Measurements from ENCODE around the gene USP17L21. TPM values are rescaled to one million over a fixed set of nuclear protein-coding genes. Genes with fewer than 3 reads are reported as not detected.
"Not testable (repeated sequence)": the region's sequence is repeated elsewhere in the genome, so short reads cannot be mapped to it uniquely, and the experiment has no call there.

Gene USP17L21
- total RNA-seq (not detected), polyA plus RNA-seq (not detected)
- long read RNA-seq, donor 1: 0 reads
- long read RNA-seq, donor 2: 0 reads
- long read RNA-seq, donor 3: 0 reads

- H3K36me3 ChIP-seq; DNase-seq; H3K27ac ChIP-seq; H3K27me3 ChIP-seq; intact Hi-C loops (cut with DNase I); H3K4me1 ChIP-seq (ENCODE audit: insufficient read depth); H3K9me3 ChIP-seq; H3K4me3 ChIP-seq: not testable (repeated sequence)
- WGBS, 3 donors: no CpG with 5 or more reads among the region's 13 CpGs
These were observed at the start of gene USP17L21 for GRCh38 chr4:9262572-9262971. Gene USP17L21 (plus strand): TSS chr4:9262872. CDS start chr4:9262872, 0 bp downstream.

DNA sequence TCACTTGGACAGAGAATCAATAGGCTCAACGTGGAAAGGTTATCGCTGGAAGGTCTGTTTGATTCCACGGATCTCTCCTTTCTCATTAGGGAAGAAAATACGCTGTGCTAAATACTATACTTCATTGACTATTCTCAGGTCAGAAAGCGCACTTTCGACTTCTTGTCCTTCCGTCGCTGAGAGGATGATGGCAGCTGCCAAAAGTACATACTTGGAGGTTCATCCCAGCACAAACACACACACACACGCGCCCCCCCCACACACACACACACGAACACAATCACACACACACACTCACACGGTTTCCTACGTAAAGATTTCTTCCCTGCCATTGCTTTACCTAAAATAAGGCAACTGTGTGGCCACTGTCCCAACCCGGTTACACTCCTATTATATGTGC is 48.0 kb upstream of the USP17L21 start:
- H3K4me3 ChIP-seq; H3K36me3 ChIP-seq; intact Hi-C loops (cut with DNase I); H3K27me3 ChIP-seq; H3K4me1 ChIP-seq (ENCODE audit: insufficient read depth); H3K27ac ChIP-seq; H3K9me3 ChIP-seq: not testable (repeated sequence)
- peak in 1 of 5 donors; percentile 2 for DNase-seq
- WGBS, 3 donors: 70 to 74% (median 74%) methylated on average over 11 of the region's 14 CpGs

- intact Hi-C loops (cut with DNase I): not testable (repeated sequence)
- no CpG with 5 or more reads among the region's 14 CpGs for WGBS, 3 donors
These were observed 47.6 kb upstream of the USP17L21 start, which contains the start of gene USP17L11 for GRCh38 chr4:9215105-9215504. Gene USP17L11 (plus strand): TSS chr4:9215405. CDS start chr4:9215405, 0 bp downstream.

GRCh38 chr4:9219852-9220251 is 42.8 kb upstream of the USP17L21 start, which contains the start of gene USP17L12:
Gene USP17L12 (plus strand): TSS chr4:9220152. CDS start chr4:9220152, 0 bp downstream.
- H3K36me3 ChIP-seq; H3K27ac ChIP-seq; H3K27me3 ChIP-seq; H3K4me1 ChIP-seq (ENCODE audit: insufficient read depth); H3K9me3 ChIP-seq; intact Hi-C loops (cut with DNase I); DNase-seq; H3K4me3 ChIP-seq: not testable (repeated sequence)
- no CpG with 5 or more reads among the region's 13 CpGs for WGBS, 3 donors

More at GRCh38 chr4:9215105-9215504, 47.6 kb upstream of the USP17L21 start, which contains the start of gene USP17L11:
- not testable (repeated sequence) for H3K27me3 ChIP-seq; H3K27ac ChIP-seq; H3K4me3 ChIP-seq; H3K4me1 ChIP-seq (ENCODE audit: insufficient read depth); DNase-seq; H3K9me3 ChIP-seq; H3K36me3 ChIP-seq

DNA sequence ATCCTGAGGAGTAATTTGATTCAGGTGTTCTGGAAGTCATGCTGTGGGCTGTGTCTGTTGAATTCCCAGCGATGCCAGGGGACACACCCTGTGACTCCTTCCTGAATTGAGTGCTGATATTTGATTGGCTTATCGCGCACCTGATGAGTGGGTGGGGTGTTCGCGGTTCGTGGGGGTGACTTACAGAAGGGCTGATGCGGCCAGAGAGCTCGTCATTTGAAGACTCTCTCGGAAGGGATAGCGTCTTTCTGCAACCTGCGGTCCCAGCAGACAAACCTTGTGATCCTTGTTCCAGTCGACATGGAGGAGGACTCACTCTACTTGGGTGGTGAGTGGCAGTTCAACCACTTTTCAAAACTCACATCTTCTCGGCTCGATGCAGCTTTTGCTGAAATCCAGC is 38.1 kb upstream of the USP17L21 start, which contains the start of gene USP17L13:
Gene USP17L13, plus strand, starts transcription at position 301 of the 400 bp plus-strand sequence. Its CDS starts 0 bp downstream, at position 301.
- WGBS, 3 donors: no CpG with 5 or more reads among the region's 14 CpGs
- H3K36me3 ChIP-seq; H3K4me3 ChIP-seq; intact Hi-C loops (cut with DNase I); H3K4me1 ChIP-seq (ENCODE audit: insufficient read depth); DNase-seq; H3K9me3 ChIP-seq; H3K27ac ChIP-seq; H3K27me3 ChIP-seq: not testable (repeated sequence)

DNA sequence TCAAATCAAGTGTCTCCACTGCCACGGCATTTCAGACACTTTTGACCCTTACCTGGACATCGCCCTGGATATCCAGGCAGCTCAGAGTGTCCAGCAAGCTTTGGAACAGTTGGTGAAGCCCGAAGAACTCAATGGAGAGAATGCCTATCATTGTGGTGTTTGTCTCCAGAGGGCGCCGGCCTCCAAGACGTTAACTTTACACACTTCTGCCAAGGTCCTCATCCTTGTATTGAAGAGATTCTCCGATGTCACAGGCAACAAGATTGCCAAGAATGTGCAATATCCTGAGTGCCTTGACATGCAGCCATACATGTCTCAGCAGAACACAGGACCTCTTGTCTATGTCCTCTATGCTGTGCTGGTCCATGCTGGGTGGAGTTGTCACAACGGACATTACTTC is 32.4 kb upstream of the USP17L21 start:
- H3K4me3 ChIP-seq; intact Hi-C loops (cut with DNase I); H3K27ac ChIP-seq; H3K9me3 ChIP-seq; H3K4me1 ChIP-seq (ENCODE audit: insufficient read depth); H3K27me3 ChIP-seq; H3K36me3 ChIP-seq: not testable (repeated sequence)
- WGBS, 3 donors: 84 to 89% (median 86%) methylated on average over 5 of the region's 8 CpGs
- peak in 2 of 5 donors; percentile 4 to 32 for DNase-seq

GRCh38 chr4:9234085-9234484 is 28.6 kb upstream of the USP17L21 start, which contains the start of gene USP17L15:
Gene USP17L15 (plus strand): TSS chr4:9234385. CDS start chr4:9234385, 0 bp downstream.
- H3K4me1 ChIP-seq (ENCODE audit: insufficient read depth); H3K27ac ChIP-seq; H3K9me3 ChIP-seq; H3K27me3 ChIP-seq; DNase-seq; intact Hi-C loops (cut with DNase I); H3K4me3 ChIP-seq; H3K36me3 ChIP-seq: not testable (repeated sequence)
- no CpG with 5 or more reads among the region's 15 CpGs for WGBS, 3 donors

GRCh38 chr4:9238461-9238860 is 24.2 kb upstream of the USP17L21 start:
- H3K36me3 ChIP-seq; H3K4me1 ChIP-seq (ENCODE audit: insufficient read depth); H3K27me3 ChIP-seq; H3K4me3 ChIP-seq; H3K27ac ChIP-seq; H3K9me3 ChIP-seq; intact Hi-C loops (cut with DNase I): not testable (repeated sequence)
- peak in 3 of 5 donors; percentile 1 to 17 (median 4) for DNase-seq
- WGBS, 3 donors: 67 to 68% methylated on average over 3 to 9 of the region's 12 CpGs; no CpG with 5 or more reads in 1 of the 3 donors

DNA sequence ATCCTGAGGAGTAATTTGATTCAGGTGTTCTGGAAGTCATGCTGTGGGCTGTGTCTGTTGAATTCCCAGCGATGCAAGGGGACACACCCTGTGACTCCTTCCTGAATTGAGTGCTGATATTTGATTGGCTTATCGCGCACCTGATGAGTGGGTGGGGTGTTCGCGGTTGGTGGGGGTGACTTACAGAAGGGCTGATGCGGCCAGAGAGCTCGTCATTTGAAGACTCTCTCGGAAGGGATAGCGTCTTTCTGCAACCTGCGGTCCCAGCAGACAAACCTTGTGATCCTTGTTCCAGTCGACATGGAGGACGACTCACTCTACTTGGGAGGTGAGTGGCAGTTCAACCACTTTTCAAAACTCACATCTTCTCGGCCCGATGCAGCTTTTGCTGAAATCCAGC is 19.1 kb upstream of the USP17L21 start, which contains the start of gene USP17L17:
Gene USP17L17, plus strand, starts transcription at position 301 of the 400 bp plus-strand sequence. Its CDS starts 0 bp downstream, at position 301.
- H3K4me3 ChIP-seq; H3K27ac ChIP-seq; H3K9me3 ChIP-seq; H3K4me1 ChIP-seq (ENCODE audit: insufficient read depth); DNase-seq; H3K27me3 ChIP-seq; intact Hi-C loops (cut with DNase I); H3K36me3 ChIP-seq: not testable (repeated sequence)
- WGBS, 3 donors: 89 to 97% (median 90%) methylated on average over 5 to 14 of the region's 14 CpGs

DNA sequence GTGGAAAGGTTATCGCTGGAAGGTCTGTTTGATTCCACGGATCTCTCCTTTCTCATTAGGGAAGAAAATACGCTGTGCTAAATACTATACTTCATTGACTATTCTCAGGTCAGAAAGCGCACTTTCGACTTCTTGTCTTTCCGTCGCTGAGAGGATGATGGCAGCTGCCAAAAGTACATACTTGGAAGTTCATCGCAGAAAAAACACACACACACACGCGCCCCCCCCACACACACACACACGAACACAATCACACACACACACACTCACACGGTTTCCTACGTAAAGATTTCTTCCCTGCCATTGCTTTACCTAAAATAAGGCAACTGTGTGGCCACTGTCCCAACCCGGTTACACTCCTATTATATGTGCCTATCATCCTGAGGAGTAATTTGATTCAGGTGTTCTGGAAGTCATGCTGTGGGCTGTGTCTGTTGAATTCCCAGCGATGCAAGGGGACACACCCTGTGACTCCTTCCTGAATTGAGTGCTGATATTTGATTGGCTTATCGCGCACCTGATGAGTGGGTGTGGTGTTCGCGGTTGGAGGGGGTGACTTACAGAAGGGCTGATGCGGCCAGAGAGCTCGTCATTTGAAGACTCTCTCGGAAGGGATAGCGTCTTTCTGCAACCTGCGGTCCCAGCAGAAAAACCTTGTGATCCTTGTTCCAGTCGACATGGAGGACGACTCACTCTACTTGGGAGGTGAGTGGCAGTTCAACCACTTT is 14.6 kb upstream of the USP17L21 start, which contains the start of gene USP17L18:
Gene USP17L18, plus strand, starts transcription at position 678 of the 728 bp plus-strand sequence. Its CDS starts 0 bp downstream, at position 678.
- WGBS, 3 donors: 82 to 89% (median 88%) methylated on average over 12 to 16 of the region's 26 CpGs
- DNase-seq: peak in 4 of 5 donors; percentile 5 to 28 (median 15)

DNA sequence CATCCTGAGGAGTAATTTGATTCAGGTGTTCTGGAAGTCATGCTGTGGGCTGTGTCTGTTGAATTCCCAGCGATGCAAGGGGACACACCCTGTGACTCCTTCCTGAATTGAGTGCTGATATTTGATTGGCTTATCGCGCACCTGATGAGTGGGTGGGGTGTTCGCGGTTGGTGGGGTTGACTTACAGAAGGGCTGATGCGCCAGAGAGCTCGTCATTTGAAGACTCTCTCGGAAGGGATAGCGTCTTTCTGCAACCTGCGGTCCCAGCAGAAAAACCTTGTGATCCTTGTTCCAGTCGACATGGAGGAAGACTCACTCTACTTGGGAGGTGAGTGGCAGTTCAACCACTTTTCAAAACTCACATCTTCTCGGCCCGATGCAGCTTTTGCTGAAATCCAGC is 9.6 kb upstream of the USP17L21 start, which contains the start of gene USP17L19:
Gene USP17L19, plus strand, starts transcription at position 301 of the 400 bp plus-strand sequence. Its CDS starts 0 bp downstream, at position 301.
- H3K4me1 ChIP-seq (ENCODE audit: insufficient read depth); H3K4me3 ChIP-seq; intact Hi-C loops (cut with DNase I); H3K27me3 ChIP-seq; H3K27ac ChIP-seq; H3K36me3 ChIP-seq; H3K9me3 ChIP-seq; DNase-seq: not testable (repeated sequence)
- WGBS, 3 donors: no CpG with 5 or more reads among the region's 13 CpGs

More for the DNA sequence above, 14.6 kb upstream of the USP17L21 start, which contains the start of gene USP17L18:
- intact Hi-C loops (cut with DNase I); H3K27me3 ChIP-seq; H3K27ac ChIP-seq; H3K9me3 ChIP-seq; H3K4me1 ChIP-seq (ENCODE audit: insufficient read depth); H3K4me3 ChIP-seq; H3K36me3 ChIP-seq: not testable (repeated sequence)
